Measurements from ENCODE around the gene ARMC2.

DNA sequence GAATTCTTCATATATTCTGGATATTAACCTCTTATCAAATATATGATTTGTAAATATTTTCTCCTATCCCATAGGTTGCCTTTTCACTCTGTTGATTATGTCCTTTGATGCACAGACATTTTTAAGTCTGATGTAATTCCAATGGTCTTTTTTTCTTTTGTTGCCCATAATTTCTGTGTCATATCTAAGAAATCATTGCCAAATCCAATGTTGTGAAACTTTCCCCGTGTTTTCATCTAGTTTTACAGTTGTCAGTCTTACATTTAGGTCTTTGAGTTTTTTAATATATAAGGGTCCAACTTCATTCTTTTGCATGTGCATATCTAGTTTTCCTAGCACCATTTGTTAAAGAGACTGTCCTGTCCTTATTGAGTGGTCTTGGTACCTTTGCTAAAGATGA is 134.9 kb downstream of the ARMC2 start:
- TF ChIP-seq, protein P1, sequence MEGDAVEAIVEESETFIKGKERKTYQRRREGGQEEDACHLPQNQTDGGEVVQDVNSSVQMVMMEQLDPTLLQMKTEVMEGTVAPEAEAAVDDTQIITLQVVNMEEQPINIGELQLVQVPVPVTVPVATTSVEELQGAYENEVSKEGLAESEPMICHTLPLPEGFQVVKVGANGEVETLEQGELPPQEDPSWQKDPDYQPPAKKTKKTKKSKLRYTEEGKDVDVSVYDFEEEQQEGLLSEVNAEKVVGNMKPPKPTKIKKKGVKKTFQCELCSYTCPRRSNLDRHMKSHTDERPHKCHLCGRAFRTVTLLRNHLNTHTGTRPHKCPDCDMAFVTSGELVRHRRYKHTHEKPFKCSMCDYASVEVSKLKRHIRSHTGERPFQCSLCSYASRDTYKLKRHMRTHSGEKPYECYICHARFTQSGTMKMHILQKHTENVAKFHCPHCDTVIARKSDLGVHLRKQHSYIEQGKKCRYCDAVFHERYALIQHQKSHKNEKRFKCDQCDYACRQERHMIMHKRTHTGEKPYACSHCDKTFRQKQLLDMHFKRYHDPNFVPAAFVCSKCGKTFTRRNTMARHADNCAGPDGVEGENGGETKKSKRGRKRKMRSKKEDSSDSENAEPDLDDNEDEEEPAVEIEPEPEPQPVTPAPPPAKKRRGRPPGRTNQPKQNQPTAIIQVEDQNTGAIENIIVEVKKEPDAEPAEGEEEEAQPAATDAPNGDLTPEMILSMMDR (conservative IDR thresholded peaks at IDR 0.05; ENCODE audit: low read length) = no peak
- TF ChIP-seq EZH2phosphoT487 (IDR thresholded peaks at IDR 0.05; ENCODE audit: borderline replicate concordance, low read depth, low read length) = no peak

Data from OCI-LY7 (cell line).